Choroid plexus epithelial cell (primary cell): ENCODE data around the gene NSUN3.

Experiments used
- DNase-seq: peaks from one replicate; pipeline ENCODE4 v3.0.0-alpha.2; 2010; ENCODE audit warnings: low read depth
- H3K4me3 ChIP-seq: 2 replicates; pipeline ENCODE4 v1.5.1; 2011; ENCODE audit warnings: low read depth, mild to moderate bottlenecking, control low read depth, low read length, moderate library complexity
- TF ChIP-seq, protein P1 (sequence below): conservative IDR thresholded peaks from 2 replicates; pipeline ENCODE4 v1.5.1; 2011; ENCODE audit warnings: low read depth, mild to moderate bottlenecking, control low read depth, inconsistent platforms, low read length, moderate library complexity

NSUN3 gene

DNA sequence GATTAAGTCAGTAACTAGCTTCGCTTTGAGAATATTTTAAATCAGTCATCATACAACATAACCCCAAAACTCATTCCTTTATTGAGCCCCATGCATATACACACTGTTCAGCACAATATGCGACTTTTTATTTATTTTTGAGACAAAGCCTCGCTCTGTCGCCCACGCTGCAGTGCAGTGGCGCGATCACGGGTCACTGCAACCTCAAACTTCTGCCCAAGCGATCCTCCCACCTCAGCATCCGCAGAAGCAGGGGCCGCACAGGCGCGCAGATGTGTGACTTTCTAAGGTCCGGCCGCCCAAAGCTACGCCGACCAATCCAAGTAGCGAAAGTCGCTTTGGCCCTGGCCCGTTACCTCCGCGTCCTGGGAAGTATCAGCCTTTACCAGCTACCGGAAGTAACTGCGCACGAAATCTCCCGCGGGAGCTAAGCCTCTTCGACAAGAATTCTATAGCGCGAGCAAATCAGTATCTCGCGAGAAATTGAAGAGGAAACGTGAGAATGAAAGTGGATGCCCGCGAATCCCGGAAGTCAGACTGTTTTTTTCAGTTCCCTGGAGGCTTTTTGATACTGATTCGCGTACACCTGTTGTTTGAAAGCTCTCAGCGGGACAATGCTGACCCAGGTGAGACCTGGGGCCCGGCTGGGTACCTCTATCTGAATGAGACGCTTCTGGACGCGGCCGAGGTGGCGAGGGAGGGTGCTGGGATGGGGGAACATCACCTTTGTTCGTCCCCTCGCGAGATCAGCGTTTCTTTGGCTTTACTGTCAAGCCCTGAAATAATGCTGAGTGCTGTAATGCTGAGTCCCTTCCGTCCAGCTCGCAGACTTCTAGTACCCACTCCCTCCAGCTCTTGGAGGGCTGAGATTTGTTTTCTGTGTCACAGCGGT, at the start of gene NSUN3, which contains the start of gene DHFR2:
NSUN3 (plus strand) TSS at position 549 of the 892 bp plus-strand sequence; CDS start at position 615, 66 bp downstream.
DHFR2 (minus strand) TSS at position 404 of the 892 bp plus-strand sequence. CDS start 1,405 bp downstream, outside the sequence.
- H3K4me3 ChIP-seq = peak within 1 kb of the TSS; percentile 82
- TF ChIP-seq, protein P1, sequence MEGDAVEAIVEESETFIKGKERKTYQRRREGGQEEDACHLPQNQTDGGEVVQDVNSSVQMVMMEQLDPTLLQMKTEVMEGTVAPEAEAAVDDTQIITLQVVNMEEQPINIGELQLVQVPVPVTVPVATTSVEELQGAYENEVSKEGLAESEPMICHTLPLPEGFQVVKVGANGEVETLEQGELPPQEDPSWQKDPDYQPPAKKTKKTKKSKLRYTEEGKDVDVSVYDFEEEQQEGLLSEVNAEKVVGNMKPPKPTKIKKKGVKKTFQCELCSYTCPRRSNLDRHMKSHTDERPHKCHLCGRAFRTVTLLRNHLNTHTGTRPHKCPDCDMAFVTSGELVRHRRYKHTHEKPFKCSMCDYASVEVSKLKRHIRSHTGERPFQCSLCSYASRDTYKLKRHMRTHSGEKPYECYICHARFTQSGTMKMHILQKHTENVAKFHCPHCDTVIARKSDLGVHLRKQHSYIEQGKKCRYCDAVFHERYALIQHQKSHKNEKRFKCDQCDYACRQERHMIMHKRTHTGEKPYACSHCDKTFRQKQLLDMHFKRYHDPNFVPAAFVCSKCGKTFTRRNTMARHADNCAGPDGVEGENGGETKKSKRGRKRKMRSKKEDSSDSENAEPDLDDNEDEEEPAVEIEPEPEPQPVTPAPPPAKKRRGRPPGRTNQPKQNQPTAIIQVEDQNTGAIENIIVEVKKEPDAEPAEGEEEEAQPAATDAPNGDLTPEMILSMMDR = no peak
- DNase-seq = peak; percentile 98

DNA sequence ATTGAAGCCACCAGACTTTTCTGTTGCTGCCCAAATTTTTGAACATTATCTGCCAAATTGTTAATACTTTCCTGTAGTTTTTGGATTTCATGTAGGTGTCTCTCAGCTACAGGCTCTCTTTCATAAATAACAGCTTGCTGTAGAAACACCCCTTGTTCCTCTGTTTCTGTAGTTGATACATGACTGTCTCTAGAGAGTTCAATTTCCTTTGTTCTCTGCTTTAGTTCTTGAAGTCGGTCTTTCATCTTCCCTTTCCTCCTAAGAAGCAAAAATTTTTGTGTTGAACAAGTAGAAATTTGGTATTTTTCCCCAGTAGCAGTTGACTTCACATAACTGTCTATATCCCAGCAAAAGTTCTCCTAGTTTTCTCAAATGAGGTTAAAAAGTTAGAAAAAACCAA, 47.8 kb upstream of the NSUN3 start:
- TF ChIP-seq, protein P1 = no peak
- H3K4me3 ChIP-seq = no peak overlapping the region

DNA sequence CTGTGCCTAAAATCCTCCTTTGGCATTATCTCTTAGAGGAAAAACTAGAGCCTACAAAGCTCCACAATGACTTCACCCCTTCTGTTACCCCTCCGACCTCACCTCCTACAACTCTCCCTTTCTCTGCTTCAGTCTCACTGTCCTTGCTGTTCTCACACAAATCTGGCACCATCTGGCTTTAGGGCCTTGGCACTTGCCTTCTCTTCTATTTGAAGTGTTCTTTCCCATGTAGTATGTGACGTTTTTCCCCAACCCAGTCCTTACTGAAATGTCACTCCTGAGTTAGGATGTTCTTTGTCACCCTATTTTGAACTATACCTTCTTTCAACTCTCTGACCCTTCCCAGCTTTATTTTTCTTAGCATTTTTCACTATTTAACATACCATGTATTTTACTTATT, 43.2 kb upstream of the NSUN3 start:
- no peak overlapping the region for H3K4me3 ChIP-seq
- no peak for DNase-seq
- TF ChIP-seq, protein P1 = no peak

More for the DNA sequence above, 47.8 kb upstream of the NSUN3 start:
- DNase-seq = no peak

DNA sequence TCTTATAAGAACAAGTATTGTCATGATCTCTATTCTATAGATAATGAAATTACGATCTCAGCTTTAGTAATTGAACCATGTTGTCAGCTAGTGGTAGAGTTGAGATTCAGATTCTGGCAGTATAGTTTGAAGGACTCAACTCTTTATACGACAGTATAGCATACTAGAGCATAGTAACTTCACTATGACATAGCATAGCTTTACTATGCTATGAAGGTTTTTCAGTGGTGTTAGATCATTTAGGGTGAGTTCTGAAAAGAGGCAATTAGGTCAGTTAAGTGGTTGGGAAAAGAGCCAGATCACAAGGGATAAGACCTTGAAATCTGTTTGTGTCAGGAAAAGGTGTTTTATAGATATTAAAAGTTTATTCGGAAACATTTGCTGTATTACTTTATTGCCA, 42.6 kb upstream of the NSUN3 start:
- DNase-seq = no peak
- no peak overlapping the region for H3K4me3 ChIP-seq
- TF ChIP-seq, protein P1 = no peak

DNA sequence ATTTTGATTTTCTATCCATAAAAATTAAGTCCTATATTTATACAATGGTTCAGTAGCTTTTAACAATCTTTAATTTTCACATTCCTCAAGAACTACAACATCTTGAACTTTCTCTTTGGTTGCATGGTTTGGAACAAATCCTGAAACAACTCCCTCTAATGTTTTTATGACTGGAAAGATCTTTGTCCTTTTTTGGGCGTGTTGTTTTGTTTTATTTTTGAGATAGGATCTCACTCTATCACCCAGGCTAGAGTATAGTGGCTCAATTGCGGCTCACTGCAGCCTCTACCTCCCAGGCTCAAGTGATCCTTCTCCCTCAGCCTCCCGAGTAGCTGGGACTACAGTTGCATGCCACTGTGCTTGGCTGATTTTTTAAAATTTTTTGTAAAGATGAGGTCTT, 38.5 kb upstream of the NSUN3 start:
- peak; percentile 27 for DNase-seq
- no peak overlapping the region for H3K4me3 ChIP-seq
- TF ChIP-seq, protein P1 = no peak

DNA sequence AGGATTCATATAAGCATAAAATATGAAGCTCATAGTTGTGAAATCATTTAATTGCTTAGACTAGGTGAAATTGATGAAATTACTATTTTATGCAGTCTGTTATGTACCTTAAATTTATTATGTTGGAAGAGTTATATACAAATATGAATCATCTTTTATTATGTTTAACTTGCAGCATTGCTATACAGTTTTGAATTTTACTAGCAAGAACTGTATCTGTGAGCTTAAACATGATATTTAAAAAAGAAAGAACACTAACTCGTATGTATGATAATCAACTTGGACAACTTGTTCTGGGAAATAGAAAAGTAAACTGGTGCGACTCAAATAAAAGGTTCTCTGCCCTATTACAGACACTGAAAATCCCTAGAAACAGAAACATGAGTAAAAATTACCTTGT, 36.2 kb upstream of the NSUN3 start:
- no peak for DNase-seq
- no peak overlapping the region for H3K4me3 ChIP-seq
- TF ChIP-seq, protein P1 = no peak
